ENCODE data around the gene CTIF. TPM values are rescaled to one million over a fixed set of nuclear protein-coding genes. Genes with fewer than 3 reads are reported as not detected.

The CTIF gene
- total RNA-seq, 6 experiments from 2014 or later = 77.6 to 100 (median 79.2) TPM

- Mint-ChIP-seq H3K27ac (peak overlapping the region; percentile 97), H3K4me3 (peak overlapping the region; percentile 83)
- DNase-seq = peak; percentile 94
Measured at GRCh38 chr18:48548011-48548771, 9.4 kb downstream of the CTIF start.

GRCh38 chr18:48548921-48549320 is 10.1 kb downstream of the CTIF start:
- Mint-ChIP-seq H3K36me3 (ENCODE audit: low read depth) (peaks cover 22% of the 10 kb centered on the region), H3K4me3 (peak overlapping the region; percentile 83), H3K27me3 (ENCODE audit: insufficient read depth) (peaks cover 10% of the 10 kb centered on the region), H3K4me1 (ENCODE audit: low read depth) (peaks cover 84% of the 10 kb centered on the region), H3K9me3 (no peaks in the 10 kb centered on the region), H3K27ac (peak overlapping the region; percentile 97)
- no peak for DNase-seq
- no peak for TF ChIP-seq CTCF (IDR thresholded peaks at IDR 0.05)

More at GRCh38 chr18:48548011-48548771, 9.4 kb downstream of the CTIF start:
- TF ChIP-seq CTCF (IDR thresholded peaks at IDR 0.05) = no peak; the same call in 1 of the 2 replicates
- Mint-ChIP-seq H3K27me3 (ENCODE audit: insufficient read depth) (peaks cover 10% of the 10 kb centered on the region), H3K4me1 (ENCODE audit: low read depth) (peaks cover 90% of the 10 kb centered on the region), H3K36me3 (ENCODE audit: low read depth) (peaks cover 28% of the 10 kb centered on the region), H3K9me3 (no peaks in the 10 kb centered on the region)

GRCh38 chr18:48550101-48550729 is 11.4 kb downstream of the CTIF start:
- Mint-ChIP-seq H3K9me3 (no peaks in the 10 kb centered on the region), H3K27ac (peak overlapping the region; percentile 3; the same call in 1 of the 2 replicates), H3K27me3 (ENCODE audit: insufficient read depth) (peaks cover 5% of the 10 kb centered on the region; the same call in 1 of the 2 replicates), H3K4me3 (no peak overlapping the region), H3K36me3 (ENCODE audit: low read depth) (peaks cover 22% of the 10 kb centered on the region), H3K4me1 (ENCODE audit: low read depth) (peaks cover 76% of the 10 kb centered on the region)
- TF ChIP-seq CTCF (IDR thresholded peaks at IDR 0.05) = no peak
- no peak for DNase-seq

- TF ChIP-seq CTCF (IDR thresholded peaks at IDR 0.05) = no peak
- H3K4me1 Mint-ChIP-seq (ENCODE audit: low read depth) = peaks cover 76% of the 10 kb centered on the region
- H3K4me3 Mint-ChIP-seq = no peak overlapping the region
- peaks cover 3% of the 10 kb centered on the region; the same call in 1 of the 2 replicates for H3K27me3 Mint-ChIP-seq (ENCODE audit: insufficient read depth)
- H3K36me3 Mint-ChIP-seq (ENCODE audit: low read depth) = peaks cover 28% of the 10 kb centered on the region
- H3K27ac Mint-ChIP-seq = no peak overlapping the region
- H3K9me3 Mint-ChIP-seq = no peaks in the 10 kb centered on the region
- no peak for DNase-seq
Measured at GRCh38 chr18:48551100-48551499, 12.3 kb downstream of the CTIF start.

GRCh38 chr18:48552130-48552529 is 13.3 kb downstream of the CTIF start:
- no peak for TF ChIP-seq CTCF (IDR thresholded peaks at IDR 0.05)
- Mint-ChIP-seq H3K27me3 (ENCODE audit: insufficient read depth) (peaks cover 4% of the 10 kb centered on the region; the same call in 1 of the 2 replicates), H3K27ac (no peak overlapping the region), H3K9me3 (no peaks in the 10 kb centered on the region), H3K36me3 (ENCODE audit: low read depth) (peaks cover 34% of the 10 kb centered on the region), H3K4me1 (ENCODE audit: low read depth) (peaks cover 68% of the 10 kb centered on the region), H3K4me3 (no peak overlapping the region)
- DNase-seq = no peak
